HG03066 (cell line): ENCODE data around the gene SCYL1.

Experiments
- ATAC-seq: cut with Tn5 transposase; IDR thresholded peaks from one replicate; pipeline ENCODE4 v1.9.1; 2021; ENCODE audit warnings: low read depth; ENCODE audit not compliant: unreplicated experiment

SCYL1 gene

DNA sequence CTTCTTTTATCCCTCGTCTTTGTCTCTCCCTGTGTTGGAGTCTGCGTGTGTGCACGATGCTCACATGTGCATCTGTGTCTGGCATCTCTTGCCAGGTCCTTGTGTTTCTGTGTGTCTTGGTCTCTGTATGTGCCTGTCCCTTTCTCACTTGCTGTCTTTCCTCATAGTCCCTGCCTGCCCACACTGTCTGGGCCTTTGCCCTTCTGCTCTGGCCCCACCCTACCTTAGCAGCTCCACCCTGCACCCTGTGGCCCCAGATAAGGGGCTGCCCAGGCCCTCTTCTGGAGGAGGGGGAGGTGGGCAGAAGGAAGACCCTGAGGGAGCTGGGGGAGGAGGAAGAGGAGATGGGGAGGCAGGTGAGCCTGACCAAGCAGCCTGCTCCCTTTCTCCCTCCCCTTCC, 53.8 kb downstream of the SCYL1 start:
- ATAC-seq: no peak

DNA sequence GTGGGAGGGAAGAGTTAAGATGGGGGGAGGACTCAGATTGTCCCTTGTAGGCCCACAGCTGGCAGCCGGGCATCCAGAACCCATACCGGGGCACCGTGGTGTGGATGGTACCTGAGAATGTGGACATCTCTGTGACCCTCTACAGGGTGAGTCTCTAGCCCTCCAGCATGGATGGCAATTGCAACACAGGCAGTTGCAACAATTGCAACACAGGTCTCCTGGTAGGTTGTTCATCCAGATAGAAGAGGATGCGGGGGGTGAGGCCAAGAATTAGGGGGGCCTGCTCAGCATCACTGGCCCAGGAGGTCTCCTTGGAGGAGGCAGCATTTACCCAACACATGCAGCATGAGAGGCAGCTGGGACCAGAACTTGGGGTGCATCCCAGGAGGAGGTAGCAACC, 54.4 kb downstream of the SCYL1 start:
- ATAC-seq: no peak

DNA sequence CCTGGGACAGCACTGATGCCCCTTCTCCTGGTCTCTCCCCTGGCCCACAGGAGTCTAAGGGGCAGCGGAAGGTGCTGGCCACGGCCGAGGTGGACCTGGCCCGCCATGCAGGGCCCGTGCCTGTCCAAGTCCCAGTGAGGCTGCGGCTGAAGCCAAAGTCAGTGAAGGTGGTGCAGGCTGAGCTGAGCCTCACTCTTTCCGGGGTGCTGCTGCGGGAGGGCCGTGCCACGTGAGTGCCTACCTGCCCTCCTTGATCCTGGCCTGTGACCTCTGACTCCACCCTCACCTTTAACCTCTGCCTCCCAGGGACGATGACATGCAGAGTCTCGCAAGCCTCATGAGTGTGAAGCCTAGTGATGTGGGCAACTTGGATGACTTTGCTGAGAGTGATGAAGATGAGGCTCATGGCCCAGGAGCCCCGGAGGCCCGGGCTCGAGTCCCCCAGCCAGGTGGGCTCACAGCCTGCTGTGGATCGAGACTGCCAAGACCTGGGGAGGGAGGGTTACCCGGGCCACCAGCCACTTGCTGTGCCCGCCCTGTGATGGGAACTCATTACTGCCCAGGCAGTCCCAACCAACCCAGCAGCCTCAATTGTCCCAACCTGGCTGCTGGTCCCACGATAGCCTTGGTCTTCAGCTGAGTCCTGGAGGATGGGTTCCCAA, 55.3 kb downstream of the SCYL1 start:
- ATAC-seq: no peak

DNA sequence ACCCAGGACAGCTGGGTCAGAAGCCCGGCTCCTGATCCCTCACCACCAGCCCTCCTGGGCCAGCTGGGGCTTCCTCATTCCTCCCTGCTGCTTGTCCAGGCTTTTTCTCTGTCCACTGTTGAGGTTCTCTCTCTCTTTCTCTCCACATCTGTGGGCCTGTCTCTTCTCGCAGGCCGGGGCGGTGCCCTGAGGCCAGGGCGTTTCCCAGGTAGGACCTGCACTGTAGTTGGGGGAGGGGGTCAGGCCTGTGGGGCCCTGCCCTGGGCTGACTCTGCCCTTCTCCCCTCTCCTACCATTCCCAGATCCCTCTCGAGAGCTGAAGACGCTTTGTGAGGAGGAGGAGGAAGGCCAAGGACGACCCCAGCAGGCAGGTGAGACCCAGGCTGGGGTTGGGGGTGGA, 55.9 kb downstream of the SCYL1 start:
- no peak for ATAC-seq

DNA sequence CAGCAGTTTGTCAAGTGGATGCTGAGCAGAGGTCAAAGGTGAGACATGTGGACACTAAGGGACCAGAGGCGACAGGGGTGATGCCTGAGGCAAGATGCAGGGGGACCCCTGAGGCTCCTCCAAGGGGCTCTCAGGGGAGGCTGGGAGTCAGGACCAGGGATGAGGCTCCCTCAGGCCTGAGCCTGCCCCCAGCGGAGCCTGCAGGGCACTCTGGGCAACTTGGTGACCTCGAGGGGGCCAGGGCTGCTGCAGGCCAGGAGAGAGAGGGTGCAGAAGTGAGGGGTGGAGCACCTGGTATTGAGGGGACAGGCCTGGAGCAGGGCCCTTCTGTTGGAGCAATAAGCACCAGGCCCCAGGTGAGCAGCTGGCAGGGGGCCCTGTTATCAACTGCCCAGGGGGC, 57.0 kb downstream of the SCYL1 start:
- ATAC-seq: no peak

DNA sequence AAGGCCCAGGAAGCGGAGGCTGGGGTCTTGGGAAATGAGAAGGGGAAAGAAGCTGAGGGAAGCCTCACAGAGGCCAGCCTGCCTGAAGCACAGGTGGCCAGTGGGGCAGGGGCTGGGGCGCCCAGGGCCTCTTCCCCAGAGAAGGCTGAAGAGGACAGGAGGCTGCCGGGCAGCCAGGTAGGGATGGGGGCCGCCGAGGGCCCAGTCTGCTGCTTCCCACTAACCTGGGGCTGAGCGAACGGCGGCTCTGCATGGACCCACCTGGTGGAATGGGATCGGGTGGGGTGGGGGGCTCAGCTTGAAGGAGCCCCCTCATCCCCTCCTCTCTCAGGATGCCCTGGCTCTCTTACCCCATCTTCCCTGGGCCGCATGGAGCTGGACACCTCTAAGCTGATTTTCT, 58.7 kb downstream of the SCYL1 start:
- ATAC-seq: no peak

DNA sequence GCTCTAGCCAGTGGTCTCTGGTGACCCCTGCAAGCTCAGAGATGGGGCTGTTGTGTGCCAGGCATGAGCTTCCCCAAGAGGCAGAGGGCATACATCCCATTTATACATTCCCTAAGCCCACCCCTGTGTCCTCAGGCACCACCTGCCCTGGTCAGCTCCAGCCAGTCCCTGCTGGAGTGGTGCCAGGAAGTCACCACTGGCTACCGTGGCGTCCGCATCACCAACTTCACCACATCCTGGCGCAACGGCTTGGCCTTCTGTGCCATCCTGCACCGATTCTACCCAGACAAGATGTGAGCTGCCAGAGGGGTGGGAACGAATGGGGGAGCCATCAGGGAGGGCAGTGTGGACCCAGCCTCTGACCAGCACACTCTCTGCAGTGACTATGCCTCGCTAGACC, 59.2 kb downstream of the SCYL1 start:
- ATAC-seq: no peak

DNA sequence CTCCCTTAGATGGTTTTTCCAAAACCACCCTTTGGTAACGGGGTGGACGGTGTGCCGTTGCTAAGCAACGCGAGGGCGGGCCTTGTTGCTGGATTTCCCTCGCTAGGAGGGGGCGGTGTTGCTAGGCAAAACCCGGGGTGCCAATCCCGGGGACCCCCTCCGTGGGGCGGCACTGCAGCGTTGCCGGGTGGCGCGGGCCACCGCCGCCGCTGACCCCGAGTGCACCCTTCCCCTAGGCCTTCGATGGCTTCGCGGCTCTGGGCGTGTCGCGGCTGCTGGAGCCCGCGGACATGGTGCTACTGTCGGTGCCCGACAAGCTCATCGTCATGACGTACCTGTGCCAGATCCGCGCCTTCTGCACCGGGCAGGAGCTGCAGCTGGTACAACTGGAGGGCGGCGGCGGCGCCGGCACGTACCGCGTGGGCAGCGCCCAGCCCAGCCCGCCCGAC, 59.9 kb downstream of the SCYL1 start:
- no peak for ATAC-seq

DNA sequence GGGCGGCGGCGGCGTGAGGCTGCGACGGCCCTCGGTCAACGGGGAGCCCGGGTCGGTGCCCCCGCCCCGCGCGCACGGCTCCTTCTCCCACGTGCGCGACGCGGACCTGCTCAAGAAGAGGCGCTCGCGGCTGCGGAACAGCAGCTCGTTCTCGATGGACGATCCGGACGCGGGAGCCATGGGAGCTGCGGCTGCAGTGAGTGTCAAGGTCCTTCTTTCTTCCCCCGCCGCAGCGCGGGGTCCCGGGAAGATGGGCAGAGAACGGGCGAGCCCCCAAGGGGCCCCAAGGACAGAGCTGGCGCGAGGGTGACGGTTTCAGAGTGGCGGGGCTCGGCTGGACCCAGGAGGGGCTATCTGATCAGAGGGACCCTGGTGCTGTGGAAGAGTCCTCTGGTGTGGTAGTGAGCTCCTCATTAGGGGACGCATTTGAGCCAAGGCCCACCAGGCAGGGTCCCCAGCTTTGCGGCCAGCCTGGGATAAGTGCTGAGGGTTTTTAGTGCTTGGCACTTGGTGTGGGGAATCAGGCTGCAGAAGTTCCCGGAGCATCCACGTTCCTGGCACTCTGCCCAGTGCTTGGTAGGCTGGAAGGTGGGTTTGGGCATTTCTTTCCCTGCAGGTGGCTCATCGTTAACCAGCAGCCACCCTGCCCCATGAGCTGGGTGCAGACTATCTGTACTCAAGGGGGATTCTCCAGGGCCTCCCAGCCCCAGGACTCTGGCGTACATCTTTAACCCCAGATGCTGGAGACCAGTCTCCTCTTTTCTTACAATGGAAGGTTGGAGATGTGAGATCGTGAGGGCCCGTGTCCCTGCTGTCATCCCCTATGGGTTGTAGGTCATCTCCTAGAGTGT, 60.7 kb downstream of the SCYL1 start:
- ATAC-seq: no peak

DNA sequence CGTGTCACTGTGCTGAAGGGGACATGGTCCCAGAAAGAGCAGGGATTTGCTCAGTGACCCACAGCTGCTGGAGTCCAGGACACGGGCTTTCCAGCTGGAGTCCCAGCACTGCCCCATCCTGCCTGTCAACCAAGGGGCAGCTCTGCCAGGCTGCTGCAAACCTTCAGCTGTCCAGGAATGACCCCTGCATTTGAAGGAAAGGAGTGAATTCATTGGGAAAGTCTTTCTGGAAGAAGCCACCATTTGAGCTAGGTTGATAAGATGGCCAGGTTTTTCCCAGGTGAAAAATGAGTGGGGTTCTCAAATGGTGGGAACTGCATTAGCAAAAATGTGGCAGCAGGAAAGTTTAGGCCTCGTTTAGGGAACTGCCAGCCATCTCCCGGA, 61.4 kb downstream of the SCYL1 start:
- no peak for ATAC-seq

DNA sequence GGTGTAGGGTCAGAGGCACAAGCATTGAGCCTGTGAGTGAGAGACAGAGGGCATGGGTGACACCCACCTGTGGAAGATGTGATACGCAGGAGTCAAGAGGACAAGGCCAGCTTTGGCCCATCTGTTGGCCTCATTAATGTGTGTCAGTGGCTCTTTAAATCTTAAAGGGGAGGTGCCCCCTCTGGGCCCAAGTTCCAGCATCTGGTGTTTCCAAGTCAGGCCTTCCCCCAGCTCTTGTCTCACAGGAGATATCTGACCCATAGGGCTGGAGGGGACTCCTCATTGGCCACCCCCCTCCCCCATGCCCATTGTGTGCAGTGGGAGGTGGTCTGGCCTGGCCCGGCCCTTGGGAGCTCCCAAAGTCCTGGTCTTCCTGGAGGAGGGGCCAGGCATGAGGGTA, 61.8 kb downstream of the SCYL1 start:
- ATAC-seq: no peak
